Endometrium (tissue), 2 donors: ENCODE measurements around the gene TGFBR1.

Experiments
- FAIRE-seq: peaks from 2 replicates; lab custom pipeline; 2012; peaks lifted over from hg19 to GRCh38; lab: Jason Lieb, UNC
- donor health status: control.
- donor health status: control.

TGFBR1 gene

DNA sequence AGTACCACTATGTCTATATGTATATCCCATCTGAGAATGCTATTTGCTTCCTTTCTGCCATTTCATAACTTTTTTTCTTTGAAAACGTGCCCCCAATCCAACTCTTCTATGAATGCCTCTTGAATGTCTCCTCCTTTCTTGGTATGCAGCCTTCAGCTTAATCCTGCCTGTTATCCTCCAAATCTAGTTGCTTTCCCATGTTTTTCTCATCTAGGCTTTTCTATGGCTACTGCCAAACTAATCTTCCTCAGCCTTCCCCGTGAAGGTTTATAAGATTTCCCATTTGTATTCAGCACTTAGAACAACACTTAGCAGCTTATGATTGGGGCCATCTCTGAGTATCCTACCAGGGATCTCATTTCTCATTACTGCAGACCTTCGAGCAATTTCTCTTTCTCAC is 2.5 kb downstream of the TGFBR1 start:
- FAIRE-seq, result no peak

GRCh38 chr9:99108131-99108530 is 3.2 kb downstream of the TGFBR1 start:
- FAIRE-seq, result no peak

DNA sequence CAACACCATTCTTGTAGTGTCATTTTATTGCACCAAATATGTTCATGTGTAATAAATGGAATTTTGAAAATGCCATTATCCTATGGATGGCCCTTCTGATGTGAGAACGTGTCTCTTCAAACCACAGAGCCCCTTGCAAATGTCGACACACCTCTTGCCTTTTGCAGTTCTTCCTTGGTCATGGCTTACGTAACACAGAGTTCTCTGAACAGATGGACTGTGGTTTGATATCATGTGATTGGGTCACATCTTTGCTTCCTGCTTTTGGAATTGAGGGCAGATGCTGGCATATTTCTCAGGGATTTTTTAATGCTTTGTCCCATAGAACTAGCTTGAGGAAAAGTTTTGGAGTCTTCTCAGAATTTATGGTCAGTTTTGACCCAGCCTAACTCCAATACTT is 4.6 kb downstream of the TGFBR1 start:
- no peak for FAIRE-seq

GRCh38 chr9:99112750-99113413 is 8.0 kb downstream of the TGFBR1 start:
- FAIRE-seq, result no peak

DNA sequence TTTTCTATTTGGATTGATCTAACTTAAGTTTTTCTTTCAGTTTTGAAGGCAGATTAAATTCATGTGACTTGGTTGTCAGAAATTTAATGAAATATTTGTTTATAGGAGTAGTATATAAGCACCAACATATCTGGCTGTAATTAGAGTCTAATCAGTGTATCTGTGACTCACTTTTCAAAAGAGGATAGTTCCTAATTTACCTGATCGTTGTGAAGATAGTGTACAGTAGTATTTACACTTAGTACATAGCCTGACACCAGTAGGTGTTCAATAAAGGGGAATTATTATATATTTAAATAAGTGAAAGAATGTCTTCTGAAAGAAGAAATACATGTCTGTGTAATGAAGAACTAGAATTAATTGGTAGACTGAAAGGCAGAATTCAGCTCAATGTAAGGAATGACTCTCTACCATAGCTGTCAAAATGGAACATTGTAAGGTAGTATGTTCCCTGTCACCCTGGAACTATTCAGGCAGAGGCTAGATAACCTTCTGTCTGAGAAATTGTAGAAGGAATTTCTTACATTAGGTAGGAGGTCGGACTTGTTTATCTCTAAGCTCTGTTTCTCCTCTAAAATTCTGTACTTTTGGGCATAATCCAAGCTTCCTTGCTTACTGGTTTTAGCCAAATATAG is 8.6 kb downstream of the TGFBR1 start:
- no peak for FAIRE-seq

- FAIRE-seq, result peak; percentile 41
Observed at GRCh38 chr9:99114049-99114440, 9.1 kb downstream of the TGFBR1 start.

- no peak for FAIRE-seq
Observed at GRCh38 chr9:99114846-99115500, 10.1 kb downstream of the TGFBR1 start.

GRCh38 chr9:99116003-99116411 is 11.1 kb downstream of the TGFBR1 start:
- no peak for FAIRE-seq

DNA sequence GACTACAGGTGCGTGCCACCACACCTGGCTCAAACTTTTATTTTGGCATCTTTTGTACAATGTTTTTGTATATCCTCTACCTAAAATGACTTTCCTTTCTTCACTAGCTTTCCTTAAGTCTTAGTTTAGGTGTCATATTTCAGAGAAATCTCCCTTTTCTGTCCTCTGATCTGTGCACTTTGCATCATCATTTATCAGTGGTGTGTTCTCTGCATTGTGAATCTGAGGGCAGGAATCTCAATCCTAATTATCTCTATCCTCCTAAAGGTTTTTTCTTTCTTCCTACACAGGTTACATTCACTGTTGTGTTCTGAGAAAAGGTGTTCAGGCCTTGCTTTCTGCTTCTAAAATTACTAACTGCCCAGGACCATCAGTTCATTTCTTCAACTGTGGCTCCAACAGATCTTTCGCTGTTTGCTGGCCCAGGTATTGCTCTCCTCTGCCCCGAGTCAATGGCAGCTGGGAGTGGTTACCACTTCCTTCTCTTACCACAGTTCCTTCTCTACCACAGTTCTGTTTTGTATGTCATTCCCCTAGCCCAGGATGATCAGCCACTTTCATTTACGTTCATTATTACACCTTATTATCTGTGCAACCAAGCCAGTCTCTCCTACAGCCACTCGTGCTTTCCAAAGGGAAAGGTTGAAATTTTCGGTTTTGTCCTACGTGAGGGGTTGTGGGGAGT is 14.0 kb downstream of the TGFBR1 start:
- FAIRE-seq, result no peak

- no peak for FAIRE-seq
Observed at GRCh38 chr9:99119976-99120655, 15.2 kb downstream of the TGFBR1 start.

DNA sequence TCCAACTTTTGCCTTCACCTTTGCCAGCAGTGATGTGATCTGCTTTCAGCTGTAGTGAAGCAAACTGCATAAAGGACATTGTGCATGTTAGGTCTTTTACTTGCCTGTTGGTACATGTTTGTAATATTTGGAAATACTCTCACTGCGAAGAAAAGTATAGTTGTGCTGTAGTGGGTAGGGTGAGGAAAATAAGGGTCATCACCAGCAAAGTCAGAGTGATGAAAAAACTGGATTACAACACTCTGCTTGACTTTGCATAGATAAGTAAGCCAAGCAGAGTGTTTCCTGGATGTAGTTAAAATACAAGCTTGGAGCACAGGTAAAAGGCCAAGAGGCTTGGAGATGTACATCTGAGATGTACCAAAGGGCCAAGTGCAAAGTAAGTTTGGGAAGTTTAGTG is 16.7 kb downstream of the TGFBR1 start:
- no peak for FAIRE-seq

DNA sequence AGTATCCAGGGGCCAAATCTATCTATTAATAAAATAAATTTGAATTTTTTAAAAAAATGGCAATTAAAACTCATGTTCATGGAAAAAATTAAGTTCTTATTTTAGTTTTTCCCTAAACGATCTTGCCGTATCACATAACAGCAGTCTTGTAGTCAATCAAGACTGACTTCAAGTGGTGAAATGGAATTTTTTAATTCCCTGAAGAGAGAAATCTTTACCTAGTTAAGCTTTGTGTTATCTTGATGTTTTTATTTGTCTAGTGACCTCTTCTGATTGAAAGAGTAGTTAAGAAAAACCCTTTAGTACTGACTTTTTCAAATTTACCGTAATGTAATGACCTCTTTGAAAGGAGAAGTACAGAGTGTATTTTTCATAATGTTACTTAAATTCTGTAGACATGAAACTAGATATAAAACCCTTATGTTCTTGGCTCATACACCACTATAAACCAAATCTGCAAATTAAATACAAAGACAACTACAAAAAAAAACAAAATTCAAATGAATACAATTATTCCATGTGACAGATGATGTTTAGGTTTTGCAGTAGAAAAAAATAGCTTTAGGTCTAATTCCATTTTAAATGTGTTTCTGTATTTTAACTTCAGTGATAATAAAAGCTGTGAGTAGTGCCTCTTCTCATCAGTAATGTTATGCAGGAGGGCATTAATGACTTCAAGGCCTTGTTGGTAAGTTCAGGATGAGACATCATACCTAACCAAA is 19.8 kb downstream of the TGFBR1 start:
- no peak for FAIRE-seq

GRCh38 chr9:99125446-99125845 is 20.5 kb downstream of the TGFBR1 start:
- FAIRE-seq, result no peak

DNA sequence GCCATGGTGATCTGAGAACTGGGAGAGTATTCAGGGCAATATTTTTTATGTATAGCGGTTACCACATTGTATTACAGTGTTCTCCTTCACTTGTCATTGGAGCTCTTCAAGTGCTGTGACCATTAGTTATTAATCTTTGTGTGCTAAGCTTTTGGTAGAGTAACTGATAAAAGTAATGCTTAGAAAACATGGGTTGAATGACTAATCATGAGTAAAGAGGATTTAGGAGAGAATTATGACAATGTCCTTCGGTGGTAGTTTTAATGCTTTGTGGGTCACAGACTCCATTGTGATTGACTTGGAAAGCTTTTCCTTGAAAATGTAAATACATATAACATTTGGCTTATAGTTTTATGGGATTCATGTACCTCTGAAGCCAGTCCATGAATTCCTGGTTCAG is 21.4 kb downstream of the TGFBR1 start:
- no peak for FAIRE-seq

DNA sequence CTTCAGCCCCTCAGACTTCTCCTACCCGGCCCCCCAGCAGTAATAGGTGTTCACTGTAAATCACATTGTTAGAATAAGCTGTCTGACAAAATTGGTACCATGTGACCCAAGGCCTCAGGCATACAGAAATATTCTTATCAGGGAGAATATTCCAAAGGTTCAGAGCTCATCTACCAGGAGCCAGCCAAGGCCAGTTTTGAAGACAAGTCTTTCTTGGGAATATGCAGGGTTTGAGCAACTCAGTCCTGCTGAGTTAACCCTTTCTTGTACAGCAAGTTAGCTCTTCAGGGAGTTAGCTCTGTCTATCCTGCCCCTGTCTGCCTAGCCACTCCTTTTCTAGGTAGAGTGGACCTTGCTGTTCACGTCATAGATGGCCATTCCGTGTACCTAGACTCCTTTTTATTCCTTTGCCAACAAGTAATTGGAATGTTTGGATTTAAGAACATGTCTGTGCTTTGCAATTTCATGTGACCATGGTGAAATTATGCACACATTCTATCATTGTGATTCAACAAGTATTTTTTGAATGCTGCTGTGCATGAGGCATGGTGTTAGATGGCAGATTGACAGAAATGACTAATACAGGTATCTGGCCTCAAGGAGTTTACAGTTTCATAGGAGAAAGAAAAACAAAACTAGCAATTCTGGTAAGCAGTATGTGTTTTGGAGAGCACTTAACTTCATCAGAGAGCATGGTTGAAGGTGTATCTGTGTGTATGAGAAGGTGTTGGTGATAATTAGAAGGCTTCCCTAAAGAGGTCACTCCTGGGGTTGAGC is 22.6 kb downstream of the TGFBR1 start:
- no peak for FAIRE-seq

DNA sequence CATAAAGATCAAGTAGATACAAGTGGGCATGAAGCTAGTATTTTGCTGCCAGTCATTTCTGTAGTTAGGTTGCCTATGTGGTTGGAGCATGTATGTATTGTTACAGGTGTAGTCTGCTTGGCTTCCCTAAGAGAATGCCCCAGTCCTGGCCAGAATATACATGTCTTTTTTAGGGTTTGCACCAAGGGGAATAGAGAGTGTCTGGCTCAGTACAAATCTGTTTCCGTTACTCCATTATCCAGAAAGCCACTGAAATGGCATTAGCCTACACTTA is 23.2 kb downstream of the TGFBR1 start:
- no peak for FAIRE-seq

- FAIRE-seq, result no peak
Observed at GRCh38 chr9:99129091-99129490, 24.2 kb downstream of the TGFBR1 start.

DNA sequence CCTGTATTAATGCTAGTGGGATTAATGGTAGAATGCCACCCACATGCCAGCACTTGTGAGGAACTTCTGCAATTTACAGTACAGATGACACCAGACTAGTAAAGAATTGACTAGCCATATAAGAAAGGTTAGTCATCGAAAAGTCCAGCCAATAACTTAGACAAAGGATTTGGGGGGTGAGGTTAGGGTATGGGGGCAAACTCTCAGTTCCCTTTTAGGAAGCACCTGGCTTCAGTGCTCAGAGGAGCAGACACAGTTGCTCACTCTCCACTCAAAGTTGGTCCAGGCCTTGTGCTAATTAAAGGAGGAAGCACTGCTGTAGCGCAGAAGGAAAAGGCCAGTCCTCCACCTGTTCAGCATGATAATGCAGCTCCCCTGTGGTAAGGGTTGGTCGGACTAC is 25.2 kb downstream of the TGFBR1 start:
- FAIRE-seq, result no peak

DNA sequence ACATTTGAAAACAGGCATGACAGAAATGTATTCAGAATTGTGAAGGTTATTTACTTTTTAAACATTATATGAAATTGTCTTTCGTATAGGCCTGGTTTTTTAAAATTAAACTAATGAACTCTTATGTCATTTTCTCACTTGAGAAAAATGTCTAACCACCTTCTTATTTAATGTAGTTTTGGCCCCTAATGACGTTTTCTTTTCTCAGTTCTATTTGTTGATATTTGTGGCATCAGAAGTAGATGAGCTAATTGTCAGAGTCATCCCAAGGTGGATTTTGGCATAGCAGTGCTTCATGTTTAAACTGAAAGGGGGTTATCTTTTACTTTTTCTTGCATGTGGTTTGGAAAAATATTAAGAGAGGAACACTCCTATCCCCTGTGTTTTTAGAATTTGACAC is 28.2 kb downstream of the TGFBR1 start:
- FAIRE-seq, result no peak

- FAIRE-seq, result no peak
Observed at GRCh38 chr9:99134893-99135341, 30.0 kb downstream of the TGFBR1 start.

DNA sequence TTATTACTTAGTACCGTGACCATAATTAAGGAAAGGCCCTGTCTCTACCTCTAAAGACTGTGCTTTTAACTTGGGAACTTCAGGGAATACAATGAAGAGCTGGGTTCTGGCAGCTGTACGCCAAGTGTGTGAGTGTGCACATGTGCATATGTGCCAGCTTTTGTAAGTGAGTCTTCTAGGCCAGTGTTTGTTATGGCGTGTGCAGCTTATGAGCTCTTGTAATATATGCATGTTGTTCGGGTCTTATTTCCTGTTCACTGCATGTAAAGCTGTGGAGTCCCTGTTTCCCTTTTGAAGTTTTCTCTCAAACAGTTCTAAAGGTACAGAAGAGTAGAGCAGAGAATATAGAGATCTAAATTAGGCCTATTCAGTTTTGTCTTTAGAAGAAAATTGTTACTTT is 30.5 kb downstream of the TGFBR1 start:
- FAIRE-seq, result no peak
